Ishikawa (cell line): ENCODE measurements around the gene CSTF2T.

Experiments used
- CEBPB ChIP-seq: IDR thresholded peaks from 2 replicates; pipeline ENCODE4 v1.6.1; 2012
- CREB1 ChIP-seq: IDR thresholded peaks from 2 replicates; pipeline ENCODE4 v1.6.1; 2012; ENCODE audit warnings: low read depth
- EGR1 ChIP-seq: IDR thresholded peaks from 2 replicates; pipeline ENCODE4 v1.6.1; 2012
- EP300 ChIP-seq: IDR thresholded peaks from 2 replicates; pipeline ENCODE4 v1.6.1; 2012; ENCODE audit warnings: borderline replicate concordance
- FOXM1 ChIP-seq: IDR thresholded peaks from 2 replicates; pipeline ENCODE4 v1.6.1; 2012; ENCODE audit warnings: low read depth, borderline replicate concordance
- MAX ChIP-seq: IDR thresholded peaks from 2 replicates; pipeline ENCODE4 v1.6.1; 2012
- NFIC ChIP-seq: IDR thresholded peaks from 2 replicates; pipeline ENCODE4 v1.6.1; 2012
- RAD21 ChIP-seq: IDR thresholded peaks from 2 replicates; pipeline ENCODE4 v1.6.1; 2012; ENCODE audit warnings: low read depth
- REST ChIP-seq: IDR thresholded peaks from 2 replicates; pipeline ENCODE4 v1.6.1; 2012; ENCODE audit warnings: low read depth, mild to moderate bottlenecking
- TAF1 ChIP-seq: IDR thresholded peaks from 2 replicates; pipeline ENCODE4 v1.6.1; 2012; ENCODE audit warnings: low read depth, mild to moderate bottlenecking
- TCF12 ChIP-seq: IDR thresholded peaks from 2 replicates; pipeline ENCODE4 v1.6.1; 2012; ENCODE audit warnings: low read depth
- TEAD4 ChIP-seq: IDR thresholded peaks from 2 replicates; pipeline ENCODE4 v1.6.1; 2012
- USF1 ChIP-seq: IDR thresholded peaks from 2 replicates; pipeline ENCODE4 v1.6.1; 2012
- YY1 ChIP-seq: IDR thresholded peaks from 2 replicates; pipeline ENCODE4 v1.6.1; 2012; ENCODE audit warnings: low read depth
- ZBTB7A ChIP-seq: IDR thresholded peaks from 2 replicates; pipeline ENCODE4 v1.6.1; 2012; ENCODE audit warnings: low read depth

The CSTF2T gene

GRCh38 chr10:51699475-51700227 lies at the start of gene CSTF2T:
CSTF2T (minus strand) TSS chr10:51699595; CDS start chr10:51699549, 46 bp downstream.
- TF ChIP-seq USF1 (peak; percentile 49), RAD21 (no peak), TCF12 (peak; percentile 50), CREB1 (peak; percentile 75), TAF1 (peak; percentile 90), TEAD4 (no peak; the same call in 1 of the 2 replicates), EGR1 (no peak), YY1 (peak; percentile 99), EP300 (0 out of 2 replicates have a peak, but pooled peaks have one; percentile 3), REST (no peak), FOXM1 (no peak; the same call in 1 of the 2 replicates), NFIC (no peak), ZBTB7A (no peak), CEBPB (no peak), MAX (peak; percentile 92)

- no peak for TF ChIP-seq RAD21
- no peak for TF ChIP-seq TEAD4
- no peak for TF ChIP-seq ZBTB7A
- TF ChIP-seq REST, result no peak
- TF ChIP-seq EGR1, result no peak
- TF ChIP-seq TCF12, result no peak
- TF ChIP-seq NFIC, result no peak
- TF ChIP-seq FOXM1, result no peak
- TF ChIP-seq EP300, result no peak
- no peak for TF ChIP-seq TAF1
- no peak for TF ChIP-seq CREB1
- TF ChIP-seq USF1, result no peak
Observed at GRCh38 chr10:51748959-51749358, 49.6 kb upstream of the CSTF2T start.

GRCh38 chr10:51747216-51747615 lies 47.8 kb upstream of the CSTF2T start:
- TF ChIP-seq USF1 (no peak), EGR1 (no peak), REST (no peak), NFIC (no peak), YY1 (no peak), CREB1 (no peak), TCF12 (no peak), MAX (no peak), TAF1 (no peak), ZBTB7A (no peak), CEBPB (no peak), FOXM1 (no peak), TEAD4 (no peak), EP300 (no peak), RAD21 (no peak)

- no peak for TF ChIP-seq YY1
- TF ChIP-seq USF1, result no peak
- no peak for TF ChIP-seq ZBTB7A
- TF ChIP-seq EP300, result no peak
- no peak for TF ChIP-seq TEAD4
- TF ChIP-seq REST, result no peak
- TF ChIP-seq RAD21, result no peak
Observed at GRCh38 chr10:51745397-51745796, 46.0 kb upstream of the CSTF2T start.
